ENCODE results near the gene CHADL.

DNA sequence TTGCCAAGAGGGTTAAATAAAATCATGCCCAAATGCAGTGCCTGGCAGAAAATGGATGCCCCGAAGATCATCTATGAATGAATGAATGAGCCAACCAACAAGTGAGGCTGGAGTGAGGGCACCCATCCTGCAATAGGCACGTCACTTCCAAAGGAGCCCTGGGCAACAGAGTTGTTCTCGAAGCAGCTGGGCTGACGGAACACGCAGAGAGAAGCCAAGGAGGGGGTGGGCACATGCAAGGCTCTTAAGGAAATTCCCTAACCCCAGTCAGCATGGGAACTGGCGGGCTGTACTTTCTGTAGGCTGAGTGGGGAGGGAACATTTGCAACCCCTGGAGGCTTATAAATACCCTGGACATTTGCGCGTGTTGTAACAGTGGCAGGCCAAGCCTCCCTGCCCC lies 11.6 kb upstream of the CHADL start:
- TF ChIP-seq, protein P1, sequence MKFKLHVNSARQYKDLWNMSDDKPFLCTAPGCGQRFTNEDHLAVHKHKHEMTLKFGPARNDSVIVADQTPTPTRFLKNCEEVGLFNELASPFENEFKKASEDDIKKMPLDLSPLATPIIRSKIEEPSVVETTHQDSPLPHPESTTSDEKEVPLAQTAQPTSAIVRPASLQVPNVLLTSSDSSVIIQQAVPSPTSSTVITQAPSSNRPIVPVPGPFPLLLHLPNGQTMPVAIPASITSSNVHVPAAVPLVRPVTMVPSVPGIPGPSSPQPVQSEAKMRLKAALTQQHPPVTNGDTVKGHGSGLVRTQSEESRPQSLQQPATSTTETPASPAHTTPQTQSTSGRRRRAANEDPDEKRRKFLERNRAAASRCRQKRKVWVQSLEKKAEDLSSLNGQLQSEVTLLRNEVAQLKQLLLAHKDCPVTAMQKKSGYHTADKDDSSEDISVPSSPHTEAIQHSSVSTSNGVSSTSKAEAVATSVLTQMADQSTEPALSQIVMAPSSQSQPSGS (IDR thresholded peaks at IDR 0.05; ENCODE audit: low read length): no peak
- no peak for TF ChIP-seq POLR2A (IDR thresholded peaks at IDR 0.05; ENCODE audit: control extremely low read depth in 1 of 2, low read depth in 2 of 2, low read length in 2 of 2)
- TF ChIP-seq, protein P2, sequence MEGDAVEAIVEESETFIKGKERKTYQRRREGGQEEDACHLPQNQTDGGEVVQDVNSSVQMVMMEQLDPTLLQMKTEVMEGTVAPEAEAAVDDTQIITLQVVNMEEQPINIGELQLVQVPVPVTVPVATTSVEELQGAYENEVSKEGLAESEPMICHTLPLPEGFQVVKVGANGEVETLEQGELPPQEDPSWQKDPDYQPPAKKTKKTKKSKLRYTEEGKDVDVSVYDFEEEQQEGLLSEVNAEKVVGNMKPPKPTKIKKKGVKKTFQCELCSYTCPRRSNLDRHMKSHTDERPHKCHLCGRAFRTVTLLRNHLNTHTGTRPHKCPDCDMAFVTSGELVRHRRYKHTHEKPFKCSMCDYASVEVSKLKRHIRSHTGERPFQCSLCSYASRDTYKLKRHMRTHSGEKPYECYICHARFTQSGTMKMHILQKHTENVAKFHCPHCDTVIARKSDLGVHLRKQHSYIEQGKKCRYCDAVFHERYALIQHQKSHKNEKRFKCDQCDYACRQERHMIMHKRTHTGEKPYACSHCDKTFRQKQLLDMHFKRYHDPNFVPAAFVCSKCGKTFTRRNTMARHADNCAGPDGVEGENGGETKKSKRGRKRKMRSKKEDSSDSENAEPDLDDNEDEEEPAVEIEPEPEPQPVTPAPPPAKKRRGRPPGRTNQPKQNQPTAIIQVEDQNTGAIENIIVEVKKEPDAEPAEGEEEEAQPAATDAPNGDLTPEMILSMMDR (IDR thresholded peaks at IDR 0.05; ENCODE audit: control extremely low read depth in 1 of 3, insufficient read depth in 1 of 3, low read depth in 1 of 3, low read length in 3 of 3): no peak
- TF ChIP-seq YY1 (IDR thresholded peaks at IDR 0.05; ENCODE audit: low read depth, low read length): no peak
- no peak for TF ChIP-seq POLR2AphosphoS5 (IDR thresholded peaks at IDR 0.05; ENCODE audit: low read depth, low read length)
- no peak for TF ChIP-seq SP4 (IDR thresholded peaks at IDR 0.05; ENCODE audit: low read length)
- TF ChIP-seq CHD1 (IDR thresholded peaks at IDR 0.05; ENCODE audit: low read depth, low read length): no peak
- no peak for TF ChIP-seq RNF2 (IDR thresholded peaks at IDR 0.05; ENCODE audit: borderline replicate concordance, low read depth, low read length, missing control alignments, poor library complexity, severe bottlenecking)
